ENCODE results near the gene LMNB1. TPM values are rescaled to one million over a fixed set of nuclear protein-coding genes. Genes with fewer than 3 reads are reported as not detected.

The LMNB1 gene
- total RNA-seq, 2 experiments from 2014 or later: 384 to 396 TPM

DNA sequence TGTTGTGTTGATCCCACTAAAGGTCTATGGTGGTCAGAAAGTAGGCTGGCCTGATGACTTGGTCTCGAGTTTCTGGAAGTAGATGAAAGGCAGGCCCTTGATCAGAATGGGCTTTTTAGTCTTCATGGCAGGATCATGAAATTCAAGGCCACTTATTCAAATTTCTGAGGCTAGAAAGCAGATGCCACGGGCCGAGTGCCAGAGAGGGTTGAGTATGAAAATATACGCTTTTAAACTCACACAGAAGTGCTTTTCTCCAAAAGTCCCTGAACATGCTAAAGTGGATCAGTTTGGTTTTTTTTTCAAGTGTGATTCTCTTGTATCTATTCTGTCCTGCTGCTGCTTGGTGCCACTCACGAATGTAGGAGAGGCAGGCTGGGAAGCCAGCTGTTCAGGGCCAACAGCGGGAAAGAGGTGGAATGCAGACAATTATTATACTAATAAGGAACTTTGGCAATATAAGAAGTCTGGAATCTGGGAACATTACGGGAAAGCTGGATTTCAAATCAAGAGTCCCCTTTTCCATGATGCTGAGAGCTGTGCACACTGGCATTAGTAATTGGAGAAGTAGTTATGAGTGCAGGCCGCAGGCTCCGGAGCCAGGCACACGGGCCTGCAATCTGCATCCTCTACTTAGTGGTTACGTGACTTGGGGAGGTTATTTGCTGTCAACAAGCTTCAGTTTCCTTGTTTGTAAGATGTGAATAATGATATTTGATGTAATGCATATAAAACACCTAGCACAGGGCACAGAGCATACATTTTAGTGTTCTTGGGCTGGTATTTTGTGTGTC lies 95.8 kb downstream of the LMNB1 start:
- DNase-seq: no peak
- no peak overlapping the region for H3K4me3 Mint-ChIP-seq
- CTCF ChIA-PET: no interaction called here
- peaks cover 2% of the 10 kb centered on the region for H3K36me3 Mint-ChIP-seq (ENCODE audit: low read depth)
- no peaks in the 10 kb centered on the region for H3K27me3 Mint-ChIP-seq (ENCODE audit: low read depth)
- no peaks in the 10 kb centered on the region for H3K9me3 Mint-ChIP-seq (ENCODE audit: insufficient read depth)
- H3K27ac Mint-ChIP-seq: no peak overlapping the region
- H3K4me1 Mint-ChIP-seq (ENCODE audit: low read depth): peaks cover 10% of the 10 kb centered on the region
- no peak for ATAC-seq
- POLR2A ChIA-PET: interaction anchor here (0.6 kb wide), 1 partner anchor 61 kb away, joined by 3 read pairs; no protein-coding TSS in a partner anchor

DNA sequence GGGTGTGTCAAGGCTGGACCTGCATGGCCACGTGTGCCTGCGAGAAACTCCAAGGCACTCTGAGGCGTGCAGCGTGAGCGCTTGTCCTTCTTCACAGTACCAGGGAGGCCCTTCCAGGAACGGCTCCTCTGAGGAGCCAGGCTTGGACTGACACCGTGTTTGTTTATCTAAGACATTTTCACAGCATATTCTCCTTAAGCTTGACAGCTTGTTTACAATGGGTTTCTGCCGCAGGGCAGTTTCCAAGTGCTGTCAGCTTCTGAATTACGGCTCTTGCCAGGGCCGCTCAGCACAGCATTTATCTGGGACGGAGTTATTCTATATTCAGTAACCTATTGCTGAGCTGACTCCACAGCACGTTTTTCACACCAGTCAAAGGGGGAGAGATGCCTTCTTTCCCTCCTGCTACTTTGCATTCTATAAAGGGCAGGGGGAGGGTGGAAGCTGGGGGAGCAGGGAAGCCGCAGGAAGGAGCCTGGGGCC lies 98.4 kb downstream of the LMNB1 start:
- CTCF ChIA-PET: no interaction called here
- no peak for ATAC-seq
- POLR2A ChIA-PET: interaction anchor here (0.8 kb wide), 1 partner anchor 21 kb away, joined by 3 read pairs; no protein-coding TSS in a partner anchor
- no peaks in the 10 kb centered on the region for H3K4me1 Mint-ChIP-seq (ENCODE audit: low read depth)
- no peak for DNase-seq
- H3K27me3 Mint-ChIP-seq (ENCODE audit: low read depth): no peaks in the 10 kb centered on the region
- no peaks in the 10 kb centered on the region for H3K36me3 Mint-ChIP-seq (ENCODE audit: low read depth)
- no peak overlapping the region for H3K27ac Mint-ChIP-seq
- H3K9me3 Mint-ChIP-seq (ENCODE audit: insufficient read depth): no peaks in the 10 kb centered on the region
- H3K4me3 Mint-ChIP-seq: no peak overlapping the region

DNA sequence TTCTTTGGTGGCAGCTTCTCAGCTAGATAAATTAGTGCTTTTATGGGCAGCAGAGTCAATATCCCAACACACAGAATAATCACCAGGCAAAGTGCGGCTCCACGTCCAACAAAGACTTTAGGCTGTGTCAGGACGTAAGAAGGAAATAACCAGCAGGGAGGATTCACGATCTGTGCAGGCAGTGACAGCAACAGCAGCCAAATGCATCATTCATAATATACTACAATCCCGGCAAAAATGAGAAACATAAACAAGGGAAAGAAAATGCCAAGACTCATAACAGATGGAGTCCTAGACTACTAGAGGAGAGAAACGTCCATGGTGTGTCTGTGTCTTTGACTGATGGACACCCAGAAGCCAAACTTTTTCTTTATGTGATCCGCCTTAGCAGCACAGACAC lies 100.7 kb downstream of the LMNB1 start:
- no peaks in the 10 kb centered on the region for H3K9me3 Mint-ChIP-seq (ENCODE audit: insufficient read depth)

GRCh38 chr5:126878085-126878484 lies 101.1 kb downstream of the LMNB1 start:
- H3K4me3 Mint-ChIP-seq: no peak overlapping the region
- POLR2A ChIA-PET: no interaction called here

More for the DNA sequence above, 100.7 kb downstream of the LMNB1 start:
- no peaks in the 10 kb centered on the region for H3K36me3 Mint-ChIP-seq (ENCODE audit: low read depth)
- ATAC-seq: no peak
- ChIA-PET CTCF (no interaction called here), POLR2A (no interaction called here)
- H3K27me3 Mint-ChIP-seq (ENCODE audit: low read depth): no peaks in the 10 kb centered on the region
- no peak overlapping the region for H3K4me3 Mint-ChIP-seq
- H3K4me1 Mint-ChIP-seq (ENCODE audit: low read depth): no peaks in the 10 kb centered on the region
- no peak for DNase-seq
- no peak overlapping the region for H3K27ac Mint-ChIP-seq

GRCh38 chr5:126878634-126879033 lies 101.7 kb downstream of the LMNB1 start:
- Mint-ChIP-seq H3K9me3 (ENCODE audit: insufficient read depth) (no peaks in the 10 kb centered on the region), H3K4me3 (no peak overlapping the region), H3K27me3 (ENCODE audit: low read depth) (no peaks in the 10 kb centered on the region), H3K27ac (no peak overlapping the region), H3K36me3 (ENCODE audit: low read depth) (no peaks in the 10 kb centered on the region), H3K4me1 (ENCODE audit: low read depth) (no peaks in the 10 kb centered on the region)
- DNase-seq (no peak), ATAC-seq (no peak)
- POLR2A ChIA-PET: no interaction called here
- CTCF ChIA-PET: no interaction called here

More at GRCh38 chr5:126878085-126878484, 101.1 kb downstream of the LMNB1 start:
- ATAC-seq: no peak
- Mint-ChIP-seq H3K27me3 (ENCODE audit: low read depth) (no peaks in the 10 kb centered on the region), H3K36me3 (ENCODE audit: low read depth) (no peaks in the 10 kb centered on the region), H3K4me1 (ENCODE audit: low read depth) (no peaks in the 10 kb centered on the region), H3K27ac (no peak overlapping the region), H3K9me3 (ENCODE audit: insufficient read depth) (no peaks in the 10 kb centered on the region)
- DNase-seq: no peak
- CTCF ChIA-PET: no interaction called here

- POLR2A ChIA-PET: interaction anchor here (1.2 kb wide), 1 partner anchor 28 kb away, joined by 4 read pairs; no protein-coding TSS in a partner anchor
- no peak overlapping the region for H3K4me3 Mint-ChIP-seq
- H3K9me3 Mint-ChIP-seq (ENCODE audit: insufficient read depth): no peaks in the 10 kb centered on the region
- DNase-seq: no peak
- no peaks in the 10 kb centered on the region for H3K27me3 Mint-ChIP-seq (ENCODE audit: low read depth)
- no peaks in the 10 kb centered on the region for H3K4me1 Mint-ChIP-seq (ENCODE audit: low read depth)
- no peak for ATAC-seq
- no peaks in the 10 kb centered on the region for H3K36me3 Mint-ChIP-seq (ENCODE audit: low read depth)
- CTCF ChIA-PET: no interaction called here
- no peak overlapping the region for H3K27ac Mint-ChIP-seq
Measured at GRCh38 chr5:126881821-126882600, 105.1 kb downstream of the LMNB1 start.

DNA sequence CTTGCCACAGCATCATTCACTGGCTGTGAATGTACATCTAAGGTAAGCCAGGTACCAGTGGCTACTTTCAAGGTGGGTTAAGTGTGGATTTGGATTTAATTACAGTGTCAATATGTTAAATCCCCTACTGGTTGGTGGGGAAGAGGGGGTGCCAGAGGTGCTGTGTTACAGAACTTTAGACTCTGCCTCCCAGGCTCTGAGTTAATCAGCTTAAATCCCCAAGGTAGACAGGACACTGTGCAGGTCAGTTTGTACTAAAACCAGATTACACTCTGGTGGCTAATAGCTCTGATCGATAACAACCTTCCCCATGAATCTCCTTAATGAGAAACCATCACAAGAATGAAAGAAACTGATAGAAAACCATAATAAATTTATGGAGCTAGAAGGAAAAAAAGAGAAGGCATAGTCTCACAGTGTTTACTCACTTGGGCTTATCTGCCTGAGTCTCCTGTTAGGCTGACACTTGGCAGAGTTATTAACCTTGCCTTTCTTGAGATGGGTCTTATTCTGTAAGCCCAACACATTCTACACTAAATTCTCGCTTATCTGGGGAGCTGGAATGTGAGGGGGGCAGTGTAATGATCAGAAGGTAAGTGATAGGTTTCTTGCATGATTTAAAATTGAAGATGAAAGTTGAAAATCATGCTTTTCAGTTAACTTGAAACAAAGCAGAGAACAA lies 106.8 kb downstream of the LMNB1 start:
- DNase-seq (no peak), ATAC-seq (no peak)
- ChIA-PET POLR2A (interaction anchor here (0.6 kb wide), 1 partner anchor 14 kb away, joined by 4 read pairs; no protein-coding TSS in a partner anchor), CTCF (no interaction called here)
- no peak overlapping the region for H3K4me3 Mint-ChIP-seq
- no peaks in the 10 kb centered on the region for H3K4me1 Mint-ChIP-seq (ENCODE audit: low read depth)
- H3K27me3 Mint-ChIP-seq (ENCODE audit: low read depth): no peaks in the 10 kb centered on the region
- no peaks in the 10 kb centered on the region for H3K9me3 Mint-ChIP-seq (ENCODE audit: insufficient read depth)
- H3K27ac Mint-ChIP-seq: no peak overlapping the region
- no peaks in the 10 kb centered on the region for H3K36me3 Mint-ChIP-seq (ENCODE audit: low read depth)

DNA sequence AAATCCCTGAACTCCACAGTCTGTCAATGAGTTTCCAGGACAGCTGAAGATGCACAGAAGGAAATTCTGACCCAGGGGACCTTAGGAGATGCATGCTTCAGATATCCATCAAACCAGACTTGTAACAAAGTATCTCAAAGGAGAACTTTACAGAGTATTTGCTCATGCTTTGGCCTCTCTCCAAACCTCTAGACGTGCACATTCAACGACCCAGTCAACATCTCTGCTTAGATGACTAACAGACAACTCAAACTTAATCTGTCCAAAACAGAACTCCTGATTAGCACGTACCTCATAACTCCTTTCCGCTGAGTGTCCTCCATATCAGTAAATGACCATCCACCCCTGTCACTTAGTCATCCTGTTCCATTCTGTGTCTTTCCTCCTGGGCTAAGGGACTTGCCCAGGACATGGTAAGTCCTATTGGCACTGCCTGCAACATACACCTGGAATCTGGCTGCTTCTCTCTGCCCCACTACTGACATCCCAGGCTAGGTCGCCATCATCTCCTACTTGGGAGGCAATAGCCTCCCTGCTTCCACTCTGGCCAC lies 107.4 kb downstream of the LMNB1 start:
- no peaks in the 10 kb centered on the region for H3K4me1 Mint-ChIP-seq (ENCODE audit: low read depth)
- ATAC-seq: no peak

More for the DNA sequence above, 107.4 kb downstream of the LMNB1 start:
- no peaks in the 10 kb centered on the region for H3K27me3 Mint-ChIP-seq (ENCODE audit: low read depth)
- no peak overlapping the region for H3K27ac Mint-ChIP-seq
- no peaks in the 10 kb centered on the region for H3K36me3 Mint-ChIP-seq (ENCODE audit: low read depth)
- ChIA-PET CTCF (no interaction called here), POLR2A (no interaction called here)
- no peak overlapping the region for H3K4me3 Mint-ChIP-seq
- no peaks in the 10 kb centered on the region for H3K9me3 Mint-ChIP-seq (ENCODE audit: insufficient read depth)
- DNase-seq: no peak

Other genes with a start within 250 kb of the LMNB1 start
- gene ALDH7A1, start 181.9 kb upstream of the LMNB1 start, total RNA-seq: 1 to 10 TPM in 1 of 2 experiments, under 1 TPM in 1; 0.91 to 1.0 TPM
- 10 to 100 TPM; 33.7 to 35.0 TPM for gene PHAX, start 176.2 kb upstream of the LMNB1 start, total RNA-seq

All from activated CD8-positive, alpha-beta T cell treated with anti-CD3 and anti-CD28 coated beads, Interleukin-2, amount 10 ng/mL, durations not matched to agents 7 days and 5 days (primary cell).